Gastrocnemius medialis (tissue), 4 donors: ENCODE results near the gene LTBP1. TPM values are rescaled to one million over a fixed set of nuclear protein-coding genes. Genes with fewer than 3 reads are reported as not detected.

Experiments used
- ATAC-seq, 2 donors: fragments of 150-250 bp; one replicate each; pipeline ENCODE4 v1.9.1; 2016
- DNase-seq, 2 donors: peaks; one replicate each; pipeline ENCODE4 v3.0.0-alpha.2; 2019
- H3K27ac ChIP-seq, 4 donors: fragments of 200-600 bp; sonication (generic); 1 replicate in 1 of 4; 2 replicates in 3 of 4; pipeline ENCODE4 v1.5.1; 2016 to 2018; ENCODE audit warnings: mild to moderate bottlenecking in 2 of 4, moderate library complexity in 1 of 4
- H3K27me3 ChIP-seq, 3 donors: fragments of 200-600 bp; sonication (generic) in 2 of 3; 1 replicate in 1 of 3; 2 replicates in 2 of 3; pipeline versions ENCODE4 v1.5.1 to v1.6.0; 2016 to 2019; ENCODE audit warnings: mild to moderate bottlenecking in 1 of 3, moderate library complexity in 1 of 3
- H3K36me3 ChIP-seq, 2 donors: fragments of 200-600 bp; sonication (generic) in 1 of 2; one replicate each; pipeline ENCODE4 v1.5.1; 2017 to 2018
- H3K4me1 ChIP-seq, 2 donors: fragments of 200-600 bp; sonication (generic) in 1 of 2; one replicate each; pipeline ENCODE4 v1.5.1; 2016 to 2017; ENCODE audit warnings: mild to moderate bottlenecking in 2 of 2
- H3K4me3 ChIP-seq, 4 donors: fragments of 200-600 bp; sonication (generic) in 3 of 4; 1 replicate in 1 of 4; 2 replicates in 3 of 4; pipeline ENCODE4 v1.5.1; 2016 to 2019; ENCODE audit warnings: mild to moderate bottlenecking in 2 of 4
- H3K9me3 ChIP-seq, 3 donors: fragments of 200-600 bp; sonication (generic) in 2 of 3; 1 replicate in 1 of 3; 2 replicates in 2 of 3; pipeline ENCODE4 v1.5.1; 2016 to 2019
- POLR2A ChIP-seq, 2 donors: fragments of 450-650 bp; IDR thresholded peaks; one replicate each; pipeline ENCODE4 v1.6.1; 2017; ENCODE audit warnings: antibody characterized with exemption in 2 of 2, mild to moderate bottlenecking in 2 of 2, moderate library complexity in 2 of 2
- in situ Hi-C, 4 donors: fragments of 200-750 bp; cut with MboI; loops; one replicate each; pipeline versions ENCODE4 v1.15.0 to v1.8.0; 2017; ENCODE audit warnings: low sequenced_read_pairs in 4 of 4
- intact Hi-C: fragments of 100-400 bp; cut with DNase I; formaldehyde crosslinking; loops from one replicate; pipeline ENCODE4 v1.15.1; 2023; ENCODE audit warnings: low total_unique reads
- total RNA-seq, 4 donors: library from RNA; depleted of rRNA; stranded (reverse); fragments of >200 nt; gene quantifications; one replicate each; pipeline versions ENCODE4 v1.1.0 to v1.2.3, GENCODE V29; 2016
- TF ChIP-seq, protein P1 (sequence below), 5 experiments: fragments of 450-650 bp in 3 of 5; fragments of 200-600 bp in 2 of 5; sonication (generic) in 2 of 5; IDR thresholded peaks in 4 of 5; conservative IDR thresholded peaks in 1 of 5; 1 replicate in 4 of 5; 2 replicates in 1 of 5; pipeline ENCODE4 v1.5.1; 2016 to 2019; ENCODE audit warnings: antibody characterized with exemption in 5 of 5, mild to moderate bottlenecking in 3 of 5, moderate library complexity in 3 of 5

LTBP1 gene
- total RNA-seq, 4 donors from 2014 or later = 8.0 to 42.8 (median 18.4) TPM

DNA sequence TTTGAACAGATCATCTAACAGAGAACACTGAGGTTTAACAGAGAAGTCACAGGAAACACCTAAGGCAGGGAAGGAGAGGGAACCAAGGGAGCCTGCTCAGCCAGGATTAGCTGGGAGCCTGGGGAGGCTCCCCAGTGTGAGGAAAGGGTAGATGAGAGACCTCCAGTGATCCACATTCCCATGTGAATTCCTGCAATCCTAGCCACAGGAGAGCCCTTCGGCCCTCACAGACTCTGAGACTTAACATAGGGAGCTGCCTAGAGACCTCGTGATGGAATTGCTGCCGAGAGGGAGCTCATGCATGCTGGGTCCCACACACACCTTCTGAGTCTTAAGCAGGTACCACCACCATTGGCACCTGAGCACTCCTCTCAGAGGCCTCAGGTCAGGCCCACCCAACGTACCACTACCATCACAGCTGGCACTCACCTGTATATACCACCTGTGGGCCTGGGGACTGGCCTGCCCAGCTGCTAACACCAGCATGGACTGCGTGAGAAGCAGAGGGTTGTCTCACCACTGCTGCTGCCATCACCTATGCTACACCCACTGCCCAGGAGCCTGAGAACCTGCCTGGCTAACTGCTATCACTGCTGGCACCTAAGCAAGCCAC is 303.8 kb downstream of the LTBP1 start:
- DNase-seq = no peak
- Histone ChIP-seq H3K27ac (no peak overlapping the region), H3K36me3 (peaks cover 0 to 8% of the 10 kb centered on the region in 2 donors), H3K4me3 (no peak overlapping the region), H3K9me3 (no peaks in the 10 kb centered on the region), H3K27me3 (no peaks in the 10 kb centered on the region), H3K4me1 (no peaks in the 10 kb centered on the region)
- intact Hi-C loops (no loop called here), in situ Hi-C loops (no loop called here)
- TF ChIP-seq, protein P1, sequence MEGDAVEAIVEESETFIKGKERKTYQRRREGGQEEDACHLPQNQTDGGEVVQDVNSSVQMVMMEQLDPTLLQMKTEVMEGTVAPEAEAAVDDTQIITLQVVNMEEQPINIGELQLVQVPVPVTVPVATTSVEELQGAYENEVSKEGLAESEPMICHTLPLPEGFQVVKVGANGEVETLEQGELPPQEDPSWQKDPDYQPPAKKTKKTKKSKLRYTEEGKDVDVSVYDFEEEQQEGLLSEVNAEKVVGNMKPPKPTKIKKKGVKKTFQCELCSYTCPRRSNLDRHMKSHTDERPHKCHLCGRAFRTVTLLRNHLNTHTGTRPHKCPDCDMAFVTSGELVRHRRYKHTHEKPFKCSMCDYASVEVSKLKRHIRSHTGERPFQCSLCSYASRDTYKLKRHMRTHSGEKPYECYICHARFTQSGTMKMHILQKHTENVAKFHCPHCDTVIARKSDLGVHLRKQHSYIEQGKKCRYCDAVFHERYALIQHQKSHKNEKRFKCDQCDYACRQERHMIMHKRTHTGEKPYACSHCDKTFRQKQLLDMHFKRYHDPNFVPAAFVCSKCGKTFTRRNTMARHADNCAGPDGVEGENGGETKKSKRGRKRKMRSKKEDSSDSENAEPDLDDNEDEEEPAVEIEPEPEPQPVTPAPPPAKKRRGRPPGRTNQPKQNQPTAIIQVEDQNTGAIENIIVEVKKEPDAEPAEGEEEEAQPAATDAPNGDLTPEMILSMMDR (IDR thresholded peaks at IDR 0.05 in 4 of 5, conservative IDR thresholded peaks at IDR 0.05 in 1 of 5) = no peak
- no peak for TF ChIP-seq POLR2A (IDR thresholded peaks at IDR 0.05)
- ATAC-seq = no peak

DNA sequence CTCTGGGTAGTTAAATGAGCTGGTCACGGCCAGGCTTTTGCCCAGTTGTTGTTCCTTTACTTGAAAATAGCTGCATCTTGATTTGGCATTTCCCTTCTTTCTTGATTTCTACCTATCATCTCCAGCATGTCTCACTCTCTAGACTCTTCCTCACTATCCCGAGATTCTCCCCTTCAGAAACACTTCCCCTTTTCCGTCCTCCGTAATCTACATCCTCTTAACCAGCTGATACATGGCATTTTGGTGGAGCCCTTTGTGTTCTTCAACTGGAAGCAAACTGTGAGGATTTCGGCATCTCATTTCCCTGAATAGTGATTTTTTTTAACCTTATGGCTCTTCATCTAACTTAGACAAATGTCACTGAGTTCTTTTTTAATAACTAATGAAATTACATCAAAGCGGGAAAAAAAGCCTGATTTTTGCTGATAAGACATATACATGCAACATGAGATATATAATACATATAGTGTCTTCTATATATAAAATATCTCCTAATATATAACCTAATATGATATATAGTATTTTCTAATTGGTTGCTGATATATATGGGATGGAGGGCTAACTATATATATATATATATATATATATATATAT is 309.5 kb downstream of the LTBP1 start:
- no peak for TF ChIP-seq POLR2A (IDR thresholded peaks at IDR 0.05)
- TF ChIP-seq, protein P1 (IDR thresholded peaks at IDR 0.05 in 4 of 5, conservative IDR thresholded peaks at IDR 0.05 in 1 of 5) = no peak
- DNase-seq (no peak), ATAC-seq (no peak)
- no peak overlapping the region for H3K4me3 ChIP-seq
- intact Hi-C loops = no loop called here
- peaks cover 0 to 8% of the 10 kb centered on the region in 2 donors for H3K36me3 ChIP-seq
- H3K27me3 ChIP-seq = no peaks in the 10 kb centered on the region
- no peak overlapping the region for H3K27ac ChIP-seq
- H3K9me3 ChIP-seq = no peaks in the 10 kb centered on the region
- in situ Hi-C loops = no loop called here
- H3K4me1 ChIP-seq = no peaks in the 10 kb centered on the region

DNA sequence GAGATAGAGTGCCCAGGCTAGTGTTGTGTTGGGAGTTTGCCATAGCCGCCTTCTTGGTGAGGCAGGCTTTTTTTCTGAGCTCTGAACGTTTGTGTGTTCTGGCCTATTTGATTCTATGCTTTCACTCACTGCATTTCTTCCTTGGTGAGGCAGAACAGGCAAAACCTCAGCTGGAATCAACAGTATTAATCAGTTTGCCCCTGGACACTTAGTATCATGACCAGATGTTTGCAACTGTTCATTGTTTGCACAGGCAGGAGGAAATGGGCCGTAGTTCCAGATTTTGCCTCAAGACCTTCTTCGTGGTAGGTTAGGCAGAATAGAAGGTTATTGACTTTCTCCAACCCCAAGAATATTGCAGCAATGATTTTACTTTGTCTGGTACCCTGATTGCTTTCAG is 311.6 kb downstream of the LTBP1 start:
- no peaks in the 10 kb centered on the region for H3K9me3 ChIP-seq
- DNase-seq (no peak), ATAC-seq (no peak)
- intact Hi-C loops = no loop called here
- TF ChIP-seq, protein P1 (IDR thresholded peaks at IDR 0.05 in 4 of 5, conservative IDR thresholded peaks at IDR 0.05 in 1 of 5) = no peak
- no peak for TF ChIP-seq POLR2A (IDR thresholded peaks at IDR 0.05)
- no peaks in the 10 kb centered on the region for H3K36me3 ChIP-seq
- H3K27ac ChIP-seq = no peak overlapping the region
- H3K4me1 ChIP-seq = no peaks in the 10 kb centered on the region
- H3K4me3 ChIP-seq = no peak overlapping the region
- in situ Hi-C loops = no loop called here
- H3K27me3 ChIP-seq = no peaks in the 10 kb centered on the region

DNA sequence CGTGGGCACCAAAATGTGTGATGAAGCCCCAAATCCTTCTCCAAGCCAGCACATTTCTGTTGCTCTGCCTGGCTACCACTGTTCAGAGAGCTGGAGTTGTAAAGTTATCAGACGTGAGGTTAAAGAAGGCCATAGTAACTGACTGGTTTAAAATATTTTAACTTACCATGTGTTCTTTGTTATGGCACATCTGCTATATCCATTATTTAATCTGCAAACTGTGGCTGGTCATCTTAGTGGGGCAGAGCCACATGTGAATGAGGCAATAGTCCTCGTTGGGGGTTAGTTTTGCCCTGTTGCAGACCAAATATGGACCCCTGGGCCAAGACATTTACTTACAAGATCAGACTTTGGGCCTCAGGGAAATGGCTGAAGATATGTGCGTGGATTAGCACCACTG is 315.3 kb downstream of the LTBP1 start:
- intact Hi-C loops = no loop called here
- no peak overlapping the region for H3K27ac ChIP-seq

More for the DNA sequence above, 315.3 kb downstream of the LTBP1 start:
- Histone ChIP-seq H3K4me3 (no peak overlapping the region), H3K4me1 (no peaks in the 10 kb centered on the region), H3K27me3 (no peaks in the 10 kb centered on the region), H3K9me3 (no peaks in the 10 kb centered on the region), H3K36me3 (peaks cover 0 to 10% of the 10 kb centered on the region in 2 donors)
- TF ChIP-seq POLR2A (IDR thresholded peaks at IDR 0.05) = no peak
- TF ChIP-seq, protein P1 (IDR thresholded peaks at IDR 0.05 in 4 of 5, conservative IDR thresholded peaks at IDR 0.05 in 1 of 5) = no peak
- in situ Hi-C loops = loop anchor here in 2 of 4 donors (10.0 kb wide), 1 partner anchor 227 kb away; no protein-coding TSS in a partner anchor
- ATAC-seq (no peak), DNase-seq (no peak)
